ENCODE results near the gene RELN. TPM values are rescaled to one million over a fixed set of nuclear protein-coding genes. Genes with fewer than 3 reads are reported as not detected.

Gene RELN
- total and polyA plus RNA-seq, 12 donors = 0.22 to 1.9 (median 0.93) TPM

GRCh38 chr7:103668279-103668941, 321.0 kb downstream of the RELN start:
- TF ChIP-seq CTCF (IDR thresholded peaks at IDR 0.05) = no peak
- 89 to 98% methylated on average over 2 of the region's 2 CpGs for WGBS, 2 donors

GRCh38 chr7:103666326-103666725, 323.1 kb downstream of the RELN start:
- DNase-seq = no peak
- WGBS, 2 donors = 83 to 96% methylated on average over 1 of the region's 1 CpG
- Histone ChIP-seq H3K4me1 (no peaks in the 10 kb centered on the region), H3K4me3 (no peak overlapping the region), H3K36me3 (no peaks in the 10 kb centered on the region), H3K27me3 (no peaks in the 10 kb centered on the region), H3K9me3 (no peaks in the 10 kb centered on the region), H3K27ac (no peak overlapping the region)
- no peak for ATAC-seq
- intact Hi-C loops (cut with DNase I) = no loop called here
- no peak for TF ChIP-seq CTCF (IDR thresholded peaks at IDR 0.05)

More at GRCh38 chr7:103668279-103668941, 321.0 kb downstream of the RELN start:
- no peaks in the 10 kb centered on the region for H3K36me3 ChIP-seq
- no peaks in the 10 kb centered on the region for H3K9me3 ChIP-seq
- ATAC-seq = no peak
- DNase-seq = no peak
- H3K27ac ChIP-seq = no peak overlapping the region
- H3K4me3 ChIP-seq = no peak overlapping the region
- intact Hi-C loops (cut with DNase I) = no loop called here
- no peaks in the 10 kb centered on the region for H3K27me3 ChIP-seq
- H3K4me1 ChIP-seq = no peaks in the 10 kb centered on the region

- WGBS, 2 donors = 85 to 95% methylated on average over 1 of the region's 1 CpG
- Histone ChIP-seq H3K4me3 (no peak overlapping the region), H3K36me3 (no peaks in the 10 kb centered on the region), H3K27ac (no peak overlapping the region), H3K27me3 (no peaks in the 10 kb centered on the region), H3K9me3 (no peaks in the 10 kb centered on the region), H3K4me1 (no peaks in the 10 kb centered on the region)
- no peak for TF ChIP-seq CTCF (IDR thresholded peaks at IDR 0.05)
- DNase-seq (no peak), ATAC-seq (no peak)
- intact Hi-C loops (cut with DNase I) = no loop called here
Measured at GRCh38 chr7:103664577-103664976, 324.9 kb downstream of the RELN start.

- no peak for TF ChIP-seq CTCF (IDR thresholded peaks at IDR 0.05)
- no peak for ATAC-seq
- Histone ChIP-seq H3K4me1 (no peaks in the 10 kb centered on the region), H3K36me3 (no peaks in the 10 kb centered on the region), H3K9me3 (no peaks in the 10 kb centered on the region), H3K4me3 (no peak overlapping the region), H3K27ac (no peak overlapping the region), H3K27me3 (no peaks in the 10 kb centered on the region)
- no peak for DNase-seq
- WGBS, 2 donors = 80 to 81% methylated on average over 7 of the region's 7 CpGs
- intact Hi-C loops (cut with DNase I) = no loop called here
Measured at GRCh38 chr7:103660455-103661371, 328.7 kb downstream of the RELN start.
